ENCODE data around the gene CHPT1.

CHPT1 gene

DNA sequence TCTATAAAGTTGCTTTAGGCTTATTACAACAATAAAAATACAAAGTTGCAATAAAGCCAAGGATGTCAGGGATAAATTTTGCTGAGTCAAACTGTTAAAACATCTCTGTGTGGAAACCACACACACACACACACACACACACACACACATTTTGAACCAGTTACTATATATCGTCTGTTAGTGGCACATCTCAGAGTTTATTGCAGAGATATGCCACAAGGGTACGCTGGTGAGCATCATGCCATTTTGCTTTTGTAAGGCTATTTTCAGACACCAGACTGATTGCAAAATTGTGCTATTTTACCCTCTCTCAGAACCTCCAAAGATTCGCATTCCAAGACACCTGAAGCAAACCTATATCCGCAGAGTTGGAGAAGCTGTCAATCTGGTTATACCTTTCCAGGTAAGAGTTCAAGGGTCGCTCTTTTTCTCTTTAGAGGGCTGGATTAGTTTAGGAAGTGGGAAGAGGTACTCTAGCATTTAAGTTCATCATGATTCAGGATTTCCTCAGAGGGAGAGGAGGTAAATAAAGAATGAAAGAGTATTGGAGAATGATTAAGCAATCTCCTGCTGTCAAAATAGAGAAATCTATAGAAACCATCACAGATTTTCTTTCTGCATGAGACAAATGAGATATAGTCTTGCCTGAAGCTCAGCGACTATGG is 27.3 kb upstream of the CHPT1 start:
- no peak overlapping the region for H3K9ac ChIP-seq (ENCODE audit: low read length)
- TF ChIP-seq, protein P1, sequence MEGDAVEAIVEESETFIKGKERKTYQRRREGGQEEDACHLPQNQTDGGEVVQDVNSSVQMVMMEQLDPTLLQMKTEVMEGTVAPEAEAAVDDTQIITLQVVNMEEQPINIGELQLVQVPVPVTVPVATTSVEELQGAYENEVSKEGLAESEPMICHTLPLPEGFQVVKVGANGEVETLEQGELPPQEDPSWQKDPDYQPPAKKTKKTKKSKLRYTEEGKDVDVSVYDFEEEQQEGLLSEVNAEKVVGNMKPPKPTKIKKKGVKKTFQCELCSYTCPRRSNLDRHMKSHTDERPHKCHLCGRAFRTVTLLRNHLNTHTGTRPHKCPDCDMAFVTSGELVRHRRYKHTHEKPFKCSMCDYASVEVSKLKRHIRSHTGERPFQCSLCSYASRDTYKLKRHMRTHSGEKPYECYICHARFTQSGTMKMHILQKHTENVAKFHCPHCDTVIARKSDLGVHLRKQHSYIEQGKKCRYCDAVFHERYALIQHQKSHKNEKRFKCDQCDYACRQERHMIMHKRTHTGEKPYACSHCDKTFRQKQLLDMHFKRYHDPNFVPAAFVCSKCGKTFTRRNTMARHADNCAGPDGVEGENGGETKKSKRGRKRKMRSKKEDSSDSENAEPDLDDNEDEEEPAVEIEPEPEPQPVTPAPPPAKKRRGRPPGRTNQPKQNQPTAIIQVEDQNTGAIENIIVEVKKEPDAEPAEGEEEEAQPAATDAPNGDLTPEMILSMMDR (IDR thresholded peaks at IDR 0.05; ENCODE audit: low read length), result peak; percentile 86
- no peak for TF ChIP-seq EZH2 (IDR thresholded peaks at IDR 0.05; ENCODE audit: borderline replicate concordance, low read length)
- H3K79me2 ChIP-seq (ENCODE audit: insufficient read depth, low read length), result no peaks in the 10 kb centered on the region
- no peaks in the 10 kb centered on the region for H3K9me2 ChIP-seq (ENCODE audit: low read depth, low read length)
- no peak overlapping the region for H3K4me3 ChIP-seq (ENCODE audit: low read depth, low read length, poor library complexity, severe bottlenecking)
- no peaks in the 10 kb centered on the region for H4K20me1 ChIP-seq (ENCODE audit: insufficient read depth, low read length)
- H3K4me1 ChIP-seq (ENCODE audit: insufficient read depth, low read length, severe bottlenecking), result peaks cover 62% of the 10 kb centered on the region
- H3K9me3 ChIP-seq (ENCODE audit: low read length), result no peaks in the 10 kb centered on the region
- no peak overlapping the region for H2AFZ ChIP-seq (ENCODE audit: low read length)
- H3K36me3 ChIP-seq (ENCODE audit: insufficient read depth, low read length), result no peaks in the 10 kb centered on the region
- peak overlapping the region; percentile 21; the same call in 1 of the 2 replicates for H3K4me2 ChIP-seq (ENCODE audit: low read length)
- H3K27ac ChIP-seq (ENCODE audit: low read depth, low read length, poor library complexity, severe bottlenecking), result peak overlapping the region; percentile 61
- no peaks in the 10 kb centered on the region for H3K27me3 ChIP-seq (ENCODE audit: insufficient read depth, low read length)
- no peaks in the 10 kb centered on the region for H3F3A ChIP-seq (ENCODE audit: insufficient read depth, low read length)

DNA sequence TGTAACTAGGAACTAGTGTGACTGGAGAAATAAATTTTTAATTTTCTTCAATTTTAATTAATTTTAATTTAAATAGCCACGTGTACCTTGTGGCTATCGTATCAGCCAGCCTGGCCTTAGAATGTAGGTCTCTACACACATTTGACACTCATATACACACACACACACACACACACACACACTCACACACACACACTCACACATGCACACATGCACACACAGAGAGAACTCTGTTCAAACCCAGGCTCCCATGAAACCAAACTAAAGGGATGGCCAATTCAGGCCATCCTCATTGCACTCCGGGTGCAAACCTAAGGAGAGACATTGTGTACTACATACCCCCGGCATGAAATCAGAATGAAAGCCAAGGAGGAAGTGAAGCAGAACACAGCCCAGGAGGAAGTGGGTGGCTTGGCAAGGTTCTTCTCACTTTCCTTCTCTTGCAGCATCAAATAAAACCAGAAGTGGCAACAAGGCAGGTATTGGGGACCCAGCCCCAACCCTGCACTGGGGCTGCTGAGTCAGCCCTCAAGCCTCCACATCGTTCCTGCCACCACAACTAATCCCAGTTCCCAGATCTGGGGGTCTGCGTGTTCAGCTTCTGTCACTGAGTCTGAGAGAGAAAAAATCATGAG is 26.2 kb upstream of the CHPT1 start:
- H3K4me1 ChIP-seq (ENCODE audit: insufficient read depth, low read length, severe bottlenecking), result peaks cover 53% of the 10 kb centered on the region
- no peaks in the 10 kb centered on the region for H3K36me3 ChIP-seq (ENCODE audit: insufficient read depth, low read length)
- H3K9ac ChIP-seq (ENCODE audit: low read length), result peak overlapping the region; percentile 17; the same call in 1 of the 2 replicates
- H3K4me3 ChIP-seq (ENCODE audit: low read depth, low read length, poor library complexity, severe bottlenecking), result no peak overlapping the region
- H3K27ac ChIP-seq (ENCODE audit: low read depth, low read length, poor library complexity, severe bottlenecking), result peak overlapping the region; percentile 61
- no peaks in the 10 kb centered on the region for H3K27me3 ChIP-seq (ENCODE audit: insufficient read depth, low read length)
- no peaks in the 10 kb centered on the region for H3K79me2 ChIP-seq (ENCODE audit: insufficient read depth, low read length)
- H4K20me1 ChIP-seq (ENCODE audit: insufficient read depth, low read length), result no peaks in the 10 kb centered on the region
- TF ChIP-seq EZH2 (IDR thresholded peaks at IDR 0.05; ENCODE audit: borderline replicate concordance, low read length), result no peak
- TF ChIP-seq, protein P1 (IDR thresholded peaks at IDR 0.05; ENCODE audit: low read length), result no peak
- H3K4me2 ChIP-seq (ENCODE audit: low read length), result peak overlapping the region; percentile 14
- H3F3A ChIP-seq (ENCODE audit: insufficient read depth, low read length), result no peaks in the 10 kb centered on the region
- H2AFZ ChIP-seq (ENCODE audit: low read length), result no peak overlapping the region
- no peaks in the 10 kb centered on the region for H3K9me3 ChIP-seq (ENCODE audit: low read length)
- no peaks in the 10 kb centered on the region for H3K9me2 ChIP-seq (ENCODE audit: low read depth, low read length)

DNA sequence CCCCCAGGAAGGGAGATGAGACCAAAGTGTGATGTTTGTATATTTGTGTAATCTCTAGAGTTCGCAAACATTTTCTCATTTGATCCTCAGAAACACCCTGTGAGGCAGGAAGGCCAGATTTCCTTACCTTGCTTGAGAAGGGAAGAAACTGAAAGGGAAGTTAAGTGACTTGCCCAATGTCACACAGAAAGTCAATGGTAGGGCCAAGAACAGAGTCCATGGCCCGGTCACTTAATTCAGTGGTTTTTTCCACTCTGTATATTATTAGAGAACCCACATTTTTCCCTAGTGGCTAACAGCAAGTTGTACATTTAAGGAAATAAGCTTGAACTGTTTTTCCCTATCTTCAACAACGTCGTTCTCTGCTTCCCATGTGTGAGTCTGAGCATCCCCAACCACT is 25.6 kb upstream of the CHPT1 start:
- no peaks in the 10 kb centered on the region for H3K79me2 ChIP-seq (ENCODE audit: insufficient read depth, low read length)
- H3K27ac ChIP-seq (ENCODE audit: low read depth, low read length, poor library complexity, severe bottlenecking), result peak overlapping the region; percentile 61
- peak overlapping the region; percentile 14; the same call in 1 of the 2 replicates for H3K4me2 ChIP-seq (ENCODE audit: low read length)
- H3F3A ChIP-seq (ENCODE audit: insufficient read depth, low read length), result no peaks in the 10 kb centered on the region
- H3K4me3 ChIP-seq (ENCODE audit: low read depth, low read length, poor library complexity, severe bottlenecking), result no peak overlapping the region
- H3K4me1 ChIP-seq (ENCODE audit: insufficient read depth, low read length, severe bottlenecking), result peaks cover 48% of the 10 kb centered on the region
- H3K36me3 ChIP-seq (ENCODE audit: insufficient read depth, low read length), result no peaks in the 10 kb centered on the region
- no peaks in the 10 kb centered on the region for H3K9me2 ChIP-seq (ENCODE audit: low read depth, low read length)
- no peak overlapping the region for H2AFZ ChIP-seq (ENCODE audit: low read length)
- H3K9ac ChIP-seq (ENCODE audit: low read length), result peak overlapping the region; percentile 17; the same call in 1 of the 2 replicates
- no peaks in the 10 kb centered on the region for H3K9me3 ChIP-seq (ENCODE audit: low read length)
- TF ChIP-seq EZH2 (IDR thresholded peaks at IDR 0.05; ENCODE audit: borderline replicate concordance, low read length), result no peak
- TF ChIP-seq, protein P1 (IDR thresholded peaks at IDR 0.05; ENCODE audit: low read length), result no peak
- no peaks in the 10 kb centered on the region for H4K20me1 ChIP-seq (ENCODE audit: insufficient read depth, low read length)
- H3K27me3 ChIP-seq (ENCODE audit: insufficient read depth, low read length), result no peaks in the 10 kb centered on the region

All from OCI-LY1 (cell line).